GM11168 (cell line): ENCODE results near the gene ING1.
"Not testable (repeated sequence)": the region's sequence is repeated elsewhere in the genome, so short reads cannot be mapped to it uniquely, and the experiment has no call there.

ENCODE experiments used
- in situ Hi-C: fragments of 300-500 bp; cut with MboI; formaldehyde crosslinking; loops from one replicate; pipeline ENCODE4 v1.12.0; 2022; ENCODE audit warnings: low sequenced_read_pairs; ENCODE audit not compliant: unreplicated experiment

ING1 gene, protein sequence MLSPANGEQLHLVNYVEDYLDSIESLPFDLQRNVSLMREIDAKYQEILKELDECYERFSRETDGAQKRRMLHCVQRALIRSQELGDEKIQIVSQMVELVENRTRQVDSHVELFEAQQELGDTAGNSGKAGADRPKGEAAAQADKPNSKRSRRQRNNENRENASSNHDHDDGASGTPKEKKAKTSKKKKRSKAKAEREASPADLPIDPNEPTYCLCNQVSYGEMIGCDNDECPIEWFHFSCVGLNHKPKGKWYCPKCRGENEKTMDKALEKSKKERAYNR

DNA sequence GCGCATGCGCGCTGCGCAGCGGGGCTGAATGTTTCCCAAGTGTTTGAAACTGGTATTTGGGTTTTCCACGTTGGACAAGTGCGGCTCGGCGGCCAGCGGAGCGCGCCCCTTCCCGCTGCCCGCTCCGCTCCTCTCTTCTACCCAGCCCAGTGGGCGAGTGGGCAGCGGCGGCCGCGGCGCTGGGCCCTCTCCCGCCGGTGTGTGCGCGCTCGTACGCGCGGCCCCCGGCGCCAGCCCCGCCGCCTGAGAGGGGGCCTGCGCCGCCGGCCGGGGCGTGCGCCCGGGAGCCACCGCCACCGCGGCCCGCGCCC, at the start of gene ING1:
ING1 (plus strand) TSS at position 59 of the 311 bp plus-strand sequence. CDS start 450 bp downstream, outside the sequence.
- in situ Hi-C loops = no loop called here

DNA sequence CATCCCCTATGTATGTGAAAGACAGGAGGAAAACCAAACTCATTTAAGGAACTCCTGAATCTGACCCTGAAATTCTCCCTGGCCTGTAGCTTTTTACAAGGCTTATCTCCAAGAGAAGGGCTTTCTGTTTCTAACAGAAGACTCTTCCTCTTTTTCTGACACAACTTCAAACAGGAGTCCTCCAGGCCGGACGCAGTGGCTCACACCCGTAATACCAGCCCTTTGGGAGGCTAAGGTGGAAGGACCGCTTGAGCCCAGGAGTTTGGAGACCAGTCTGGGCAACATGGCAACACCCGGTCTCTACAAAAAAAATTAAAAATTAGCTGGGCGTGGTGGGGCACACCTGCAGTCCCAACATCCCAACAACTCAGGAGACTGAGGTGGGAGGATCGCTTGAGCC, 49.5 kb upstream of the ING1 start:
- in situ Hi-C loops = no loop called here

DNA sequence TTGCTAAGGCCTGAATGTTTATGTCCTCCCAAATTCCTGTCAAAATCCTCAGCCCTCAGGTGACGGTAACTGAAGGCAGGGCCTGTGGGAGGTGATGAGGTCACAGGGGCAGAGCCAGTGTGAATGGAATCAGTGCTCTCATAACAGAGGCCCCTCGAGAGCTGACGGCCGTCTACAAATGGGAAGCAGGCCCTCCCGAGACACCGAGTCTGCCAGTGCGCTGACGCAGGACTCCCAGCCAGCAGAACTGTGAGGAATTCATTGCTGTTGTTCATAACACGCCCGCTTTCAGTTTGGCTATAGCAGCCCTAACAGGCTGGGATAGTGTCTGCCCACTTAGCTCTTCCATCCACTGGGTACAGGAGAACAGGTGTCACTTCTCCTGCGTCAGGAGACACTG, 48.8 kb upstream of the ING1 start:
- in situ Hi-C loops = no loop called here

DNA sequence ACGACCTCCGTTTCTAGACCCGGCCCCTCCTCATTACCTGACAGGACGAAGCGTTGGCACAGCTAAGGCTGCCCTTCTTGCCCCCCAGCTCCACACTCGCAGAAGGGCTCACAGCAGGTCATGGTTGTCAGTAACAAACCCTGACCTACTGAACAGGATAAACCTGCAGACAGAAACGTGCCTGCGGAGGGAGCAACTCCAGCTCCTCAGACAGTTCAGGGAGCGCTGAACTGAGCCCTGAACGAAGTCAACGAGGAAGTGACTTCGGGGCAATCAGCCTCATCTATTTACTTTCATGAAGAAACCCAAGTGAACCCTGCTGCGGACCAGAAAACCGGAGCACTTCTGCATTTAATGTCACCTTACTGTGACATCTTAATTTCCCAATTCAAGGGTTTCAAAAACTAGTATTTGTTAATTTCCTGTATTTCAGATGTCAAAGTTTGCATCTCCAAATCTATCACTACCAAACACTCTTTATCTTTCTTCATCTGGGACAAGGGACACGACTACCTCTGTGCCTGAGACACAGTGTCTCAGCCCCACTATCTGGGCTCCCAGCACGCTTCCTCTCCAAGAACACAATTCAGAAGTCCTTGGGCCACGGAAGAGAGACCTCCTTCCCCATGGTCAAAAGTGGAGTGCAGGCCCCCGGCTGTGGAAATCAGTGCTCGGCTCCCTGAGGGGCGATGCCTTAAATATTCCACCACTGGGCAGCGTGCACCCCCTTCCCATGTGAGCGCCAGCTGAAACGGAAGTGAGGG, 47.8 kb upstream of the ING1 start:
- in situ Hi-C loops = no loop called here

DNA sequence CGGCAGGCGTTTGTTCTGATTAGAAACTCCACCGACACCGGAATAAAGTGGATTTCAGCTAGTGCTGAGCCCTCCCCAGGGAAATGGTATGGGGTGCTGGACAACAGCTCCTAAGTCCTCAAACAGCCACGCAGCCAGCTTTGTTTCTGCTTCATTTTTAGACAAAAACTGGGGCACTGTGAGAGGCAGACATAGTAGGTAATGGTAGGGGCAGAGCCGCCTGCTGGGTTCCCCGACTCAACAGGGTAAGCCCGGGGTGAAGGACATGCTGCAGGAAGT, 47.3 kb upstream of the ING1 start:
- in situ Hi-C loops = no loop called here

DNA sequence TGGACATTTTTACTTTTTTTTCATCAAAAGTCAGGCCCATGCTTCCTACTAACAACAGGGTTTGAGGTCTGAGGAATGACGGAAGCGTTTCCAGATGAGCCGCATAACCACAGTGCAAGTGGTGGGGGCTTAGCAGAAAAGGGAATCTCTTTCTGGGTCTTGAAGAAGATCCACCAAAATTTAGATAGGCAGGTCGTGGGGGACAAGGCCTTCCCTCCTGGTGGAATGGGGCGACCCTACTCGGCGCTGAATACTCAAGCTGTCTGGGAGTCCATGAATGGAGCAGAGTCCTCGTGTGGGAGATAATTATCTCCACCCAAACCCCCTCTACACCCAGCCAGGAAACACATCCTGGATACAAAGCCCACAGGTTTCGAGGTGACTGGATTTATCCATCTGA, 44.5 kb upstream of the ING1 start:
- in situ Hi-C loops = no loop called here

DNA sequence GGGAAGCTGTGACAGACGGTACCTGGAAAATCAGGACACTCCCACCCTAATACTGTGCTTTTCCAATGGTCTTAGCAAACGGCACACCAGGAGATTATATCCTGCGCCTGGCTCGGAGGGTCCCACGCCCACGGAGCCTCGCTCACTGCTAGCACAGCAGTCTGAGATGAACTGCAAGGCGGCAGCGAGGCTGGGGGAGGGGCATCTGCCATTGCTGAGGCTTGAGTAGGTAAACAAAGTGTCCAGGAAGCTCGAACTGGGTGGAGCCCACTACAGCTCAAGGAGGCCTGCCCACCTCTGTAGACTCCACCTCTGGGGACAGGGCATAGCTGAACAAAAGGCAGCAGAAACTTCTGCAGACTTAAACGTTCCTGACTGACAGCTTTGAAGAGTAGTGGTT, 43.7 kb upstream of the ING1 start:
- in situ Hi-C loops = not testable (repeated sequence)

DNA sequence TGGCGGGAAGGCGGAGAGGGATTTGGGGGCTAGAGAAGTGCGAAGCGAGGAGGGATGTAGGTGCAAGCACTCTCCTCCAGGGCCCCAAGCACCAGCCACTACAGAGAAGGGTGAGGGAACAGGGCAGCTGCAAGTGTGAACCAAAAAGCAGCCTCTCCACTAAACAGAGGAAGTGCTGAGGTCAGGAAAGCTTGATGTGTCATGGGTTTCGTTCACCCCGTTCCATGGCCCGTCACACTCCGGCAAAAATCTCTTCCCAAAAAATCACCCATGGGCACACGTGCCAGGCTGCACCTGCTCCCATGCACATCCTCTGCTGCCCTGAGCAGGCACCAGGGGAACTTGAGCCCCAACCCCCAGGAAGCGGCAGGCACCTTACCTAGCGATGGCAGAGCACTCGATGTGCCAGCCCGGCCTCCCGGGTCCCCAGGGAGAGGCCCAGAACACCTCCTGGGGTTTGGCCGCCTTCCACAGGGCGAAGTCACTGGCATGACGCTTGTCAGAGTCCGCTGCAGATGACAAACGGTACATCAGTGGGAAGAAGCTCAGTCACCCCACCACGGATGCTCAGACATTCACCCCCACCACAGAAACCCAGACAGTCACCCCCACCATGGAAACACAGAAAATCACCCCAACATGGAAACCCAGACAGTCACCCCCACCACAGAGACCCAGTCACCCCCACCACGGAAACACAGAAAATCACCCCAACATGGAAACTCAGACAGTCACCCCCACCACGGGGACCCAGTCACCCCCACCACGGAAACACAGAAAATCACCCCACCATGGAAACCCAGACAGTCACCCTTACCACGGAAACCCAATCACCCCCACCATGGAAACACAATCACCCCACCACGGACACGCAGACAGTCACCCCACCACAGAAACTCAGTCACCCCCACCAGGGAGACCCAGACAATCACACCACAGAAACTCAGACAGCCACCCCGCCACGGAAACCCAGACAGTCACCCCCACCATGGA, 36.6 kb upstream of the ING1 start:
- in situ Hi-C loops = no loop called here

DNA sequence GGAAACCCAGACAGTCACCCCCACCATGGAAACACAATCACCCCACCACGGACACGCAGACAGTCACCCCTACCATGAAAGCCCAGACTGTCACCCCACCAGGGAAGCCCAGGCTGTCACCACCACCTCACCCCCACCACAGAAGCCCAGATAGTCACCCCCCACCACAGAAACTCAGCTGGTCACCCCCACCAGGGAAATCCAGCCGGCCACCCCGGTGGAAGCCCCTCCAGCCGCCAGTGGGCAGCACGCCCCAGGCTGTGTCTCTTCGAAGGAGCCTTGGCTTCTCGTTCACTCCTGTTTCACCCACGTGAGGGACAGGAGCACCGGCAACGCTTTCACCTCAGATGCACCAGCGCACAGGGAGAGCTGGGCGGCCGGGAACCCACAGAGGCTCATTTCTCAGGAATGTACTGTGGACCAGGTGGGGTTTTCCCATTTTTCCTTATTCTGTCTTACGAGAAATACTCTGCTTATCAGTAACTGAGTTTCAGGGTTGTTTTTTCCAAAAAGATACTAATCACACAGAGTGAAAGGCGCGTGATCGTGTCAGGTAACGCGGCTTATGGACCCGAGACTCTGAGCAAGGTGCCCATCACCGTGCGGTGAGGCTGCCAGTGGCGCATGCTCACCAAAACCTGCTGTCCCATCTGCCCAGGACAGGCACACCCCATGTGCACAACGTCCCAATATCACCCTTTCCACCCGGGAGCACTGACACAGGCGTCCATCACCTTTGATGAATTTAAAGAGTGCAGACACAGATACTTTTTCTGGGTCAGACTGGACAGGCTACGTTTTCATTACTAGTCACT, 35.6 kb upstream of the ING1 start:
- in situ Hi-C loops = no loop called here

DNA sequence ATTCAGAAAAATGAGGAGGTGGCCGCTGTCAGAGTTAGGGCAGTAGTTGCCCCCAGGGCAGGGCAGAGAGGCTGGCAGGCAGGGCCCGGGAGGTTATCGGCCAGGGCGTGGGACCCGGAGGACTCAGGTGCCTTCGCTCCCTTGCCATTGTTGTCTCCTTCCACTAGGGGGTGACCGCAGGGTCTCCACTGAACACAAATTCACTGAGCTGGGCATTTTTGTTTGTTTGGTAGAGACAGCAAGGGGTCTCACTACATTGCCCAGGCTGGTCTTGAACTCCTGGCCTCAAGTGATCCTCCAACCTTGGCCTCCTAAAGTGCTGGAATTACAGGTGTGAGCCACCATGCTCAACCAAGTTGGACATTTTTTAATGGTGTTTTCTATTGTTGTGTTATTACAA, 32.6 kb upstream of the ING1 start:
- in situ Hi-C loops = no loop called here

DNA sequence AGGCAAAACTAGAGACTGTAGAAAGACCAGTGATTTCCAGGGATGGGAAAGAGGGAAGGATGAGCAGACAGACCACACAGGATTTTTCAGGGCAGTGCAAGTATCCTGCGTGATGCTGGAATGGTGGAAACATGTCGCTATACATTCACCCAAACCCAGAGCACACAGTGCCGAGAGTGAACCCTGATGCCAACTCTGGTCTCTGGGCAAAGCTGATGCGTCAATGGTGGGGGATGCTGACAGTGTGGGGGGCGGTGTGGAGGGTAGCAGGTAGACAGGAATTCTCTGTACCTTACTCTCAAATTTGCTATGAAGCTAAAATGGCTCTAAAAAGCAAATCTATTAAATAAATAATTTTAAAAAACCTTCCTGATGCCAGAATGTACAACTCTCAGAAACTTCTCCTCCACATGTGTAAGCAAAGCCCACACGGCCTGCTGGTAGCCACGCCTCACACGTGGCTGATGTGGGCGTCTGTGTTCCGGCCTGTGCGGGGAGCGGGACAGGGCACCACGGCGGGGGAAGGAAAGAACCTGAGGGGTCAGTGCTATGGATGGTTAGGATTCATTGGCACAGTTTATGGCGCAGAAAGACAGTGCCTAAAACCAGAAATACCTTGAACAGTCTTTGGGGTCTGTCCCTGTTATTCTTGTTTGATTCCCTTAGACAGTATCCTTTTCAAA, 31.5 kb upstream of the ING1 start:
- in situ Hi-C loops = no loop called here

DNA sequence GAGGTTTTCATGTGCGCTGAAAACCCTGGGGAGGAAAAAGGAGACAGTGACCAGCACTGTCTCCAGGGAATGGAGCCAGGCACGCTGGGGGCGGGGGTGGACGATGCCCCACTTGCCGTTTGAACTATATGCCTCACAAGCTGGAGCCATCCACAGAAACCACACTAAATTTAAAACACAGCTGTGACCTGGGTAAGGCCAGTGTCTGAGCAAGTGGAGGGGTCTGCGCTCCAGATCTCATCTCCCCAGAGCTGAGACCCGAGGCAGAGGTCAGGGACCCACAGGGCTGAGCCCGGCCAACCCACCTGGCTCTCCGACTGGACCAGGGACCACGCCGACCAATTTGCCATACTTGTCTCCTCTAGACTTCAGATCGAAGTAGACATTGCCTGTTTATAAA, 30.8 kb upstream of the ING1 start:
- in situ Hi-C loops = no loop called here

DNA sequence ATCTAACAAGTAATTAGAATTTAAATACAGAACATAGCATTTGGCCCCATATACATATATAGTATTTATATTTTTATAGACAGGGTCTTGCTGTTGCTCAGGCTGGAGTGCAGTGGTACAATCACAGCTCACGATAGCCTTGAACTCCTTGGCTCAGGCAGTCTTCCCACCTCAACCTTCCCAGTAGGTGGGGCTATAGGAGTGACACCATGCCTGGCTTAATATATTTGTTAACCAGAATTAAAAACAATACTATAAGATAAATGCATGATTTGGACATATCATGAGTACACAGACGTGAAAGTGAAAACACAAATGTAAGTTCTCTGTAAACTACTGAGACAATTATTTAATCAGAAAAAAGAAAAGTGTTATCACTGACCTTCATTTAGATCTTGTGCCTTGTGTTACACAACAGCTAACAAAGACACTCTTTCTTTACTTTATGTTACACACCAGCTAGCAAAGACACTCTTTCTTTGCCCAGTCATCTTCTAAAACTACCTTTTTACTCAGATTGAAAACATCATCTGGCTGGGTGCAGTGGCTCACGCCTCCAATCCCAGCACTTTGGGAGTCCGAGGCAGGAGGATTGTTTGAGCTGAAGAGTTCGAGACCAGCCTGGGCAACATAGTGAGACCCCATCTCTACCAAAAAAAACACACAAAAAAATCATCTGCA, 30.2 kb upstream of the ING1 start:
- in situ Hi-C loops = no loop called here

DNA sequence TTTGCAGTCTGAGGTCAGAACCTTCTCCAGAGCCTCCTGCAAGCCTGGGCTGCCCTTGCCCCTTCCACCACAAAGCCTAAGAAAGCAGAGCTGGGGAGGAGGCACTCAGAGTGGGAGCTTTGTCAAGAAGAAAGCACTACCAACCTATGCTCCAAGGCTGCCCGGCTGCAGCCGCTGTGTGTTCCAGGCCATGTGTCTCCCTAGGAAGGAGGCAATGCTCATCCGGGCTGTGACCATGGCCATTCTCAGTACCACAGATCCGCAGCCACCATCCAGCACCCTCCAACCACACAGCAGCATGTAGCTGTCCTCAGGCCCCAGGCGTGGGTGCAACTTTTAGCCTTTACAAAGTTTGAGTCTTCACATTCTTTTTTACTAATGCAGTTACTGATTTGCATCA, 29.6 kb upstream of the ING1 start:
- in situ Hi-C loops = no loop called here

DNA sequence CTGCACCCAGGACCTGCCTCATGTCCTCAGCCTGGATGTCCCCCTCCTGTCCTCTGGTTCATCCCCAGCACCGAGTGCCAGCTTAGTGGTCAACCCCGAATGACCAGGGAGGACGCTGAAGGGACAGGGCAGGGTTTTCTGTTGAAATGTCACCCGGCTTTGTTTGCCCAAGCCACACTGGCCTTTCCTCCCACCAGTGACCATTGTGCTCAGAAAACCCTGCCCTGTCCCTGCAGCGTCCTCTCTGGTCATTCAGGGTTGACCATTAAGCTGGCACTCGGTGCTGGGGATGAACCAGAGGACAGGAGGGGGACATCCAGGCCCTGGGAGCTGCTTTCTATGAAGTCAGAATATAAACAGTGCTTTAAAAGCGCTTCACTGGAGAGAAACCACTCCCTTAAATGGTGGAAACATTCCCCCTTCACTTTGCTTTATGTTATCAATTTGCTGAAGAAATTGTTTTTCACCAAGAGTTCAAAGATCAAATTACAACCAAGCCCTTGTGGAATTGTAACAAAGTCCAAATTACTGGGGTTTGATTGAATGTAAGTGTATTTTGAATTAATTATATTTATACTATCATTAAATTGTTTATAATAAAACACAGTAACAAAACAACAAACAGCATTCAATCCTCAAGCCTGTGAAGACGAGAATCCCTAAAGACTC, 29.0 kb upstream of the ING1 start:
- in situ Hi-C loops = no loop called here

DNA sequence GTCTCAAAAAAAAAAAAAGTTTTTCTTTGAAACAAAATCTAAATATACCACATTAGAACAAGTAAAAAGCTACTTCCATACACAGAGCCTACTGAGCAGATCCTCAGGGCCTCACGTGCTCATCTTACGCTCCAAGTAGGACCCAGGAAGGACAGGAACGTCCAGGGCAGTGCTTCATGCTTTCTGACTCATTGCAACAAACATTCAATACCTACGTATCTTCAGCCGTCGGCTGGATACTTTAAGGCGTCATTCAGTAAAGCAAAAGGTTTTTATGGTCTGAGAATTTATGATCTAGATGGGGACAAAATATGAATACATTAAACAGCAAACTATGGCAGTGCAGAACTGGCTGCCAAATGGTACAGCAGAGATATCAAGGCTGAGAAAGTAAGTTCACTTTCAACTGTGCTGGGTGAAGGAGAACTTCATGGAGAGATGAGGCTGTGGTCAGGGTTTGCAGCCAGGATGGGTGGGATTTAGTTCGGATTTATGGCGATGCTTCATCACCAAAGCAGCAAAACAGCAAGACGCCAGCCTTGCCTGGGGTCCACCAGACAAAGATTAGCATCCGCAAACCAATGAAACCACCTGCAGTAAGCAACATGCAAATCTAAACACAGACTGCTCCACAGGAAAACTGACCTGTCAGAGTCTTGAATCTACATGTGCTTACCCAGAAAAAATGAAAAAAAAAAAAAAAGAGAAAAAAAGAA, 28.0 kb upstream of the ING1 start:
- in situ Hi-C loops = no loop called here

DNA sequence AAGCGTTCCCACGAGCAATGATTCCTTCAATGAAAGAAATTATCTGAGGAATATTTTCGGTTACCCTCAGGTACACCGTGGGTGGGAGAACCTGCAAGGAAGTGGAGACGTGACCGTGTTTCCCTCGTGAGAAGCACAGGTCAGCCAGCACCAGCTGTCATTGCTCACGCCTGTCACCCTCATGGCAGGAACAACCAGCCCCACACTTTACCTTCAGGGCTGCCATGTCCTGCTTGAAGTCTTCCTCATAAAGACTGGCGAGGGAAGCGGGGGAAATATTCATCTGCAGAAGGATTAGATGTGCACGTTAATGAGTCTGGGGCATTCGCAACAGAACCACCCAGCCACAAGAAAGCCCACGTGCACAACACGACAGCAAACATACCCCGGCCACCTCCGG, 25.8 kb upstream of the ING1 start:
- in situ Hi-C loops = no loop called here

DNA sequence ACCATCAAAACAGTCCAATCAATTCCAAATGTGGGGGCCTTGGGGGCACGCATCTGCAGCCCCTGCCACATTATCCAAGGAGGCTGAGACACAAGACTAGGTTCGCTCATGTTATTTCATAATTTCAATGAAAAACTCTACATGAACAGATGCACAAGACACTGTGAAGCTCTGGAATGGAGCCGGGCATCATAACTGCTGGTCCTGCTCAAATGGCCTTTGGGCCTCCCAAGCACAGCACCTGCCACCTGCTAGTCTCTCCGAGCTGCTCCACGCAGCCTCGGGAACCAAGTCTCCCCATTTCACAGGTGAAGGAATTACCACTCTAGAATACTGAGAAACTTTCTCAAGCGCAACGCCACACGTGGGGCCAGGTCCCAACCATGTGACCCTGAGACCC, 24.5 kb upstream of the ING1 start:
- in situ Hi-C loops = no loop called here
